ENCODE results near the gene LYZL1. TPM values are rescaled to one million over a fixed set of nuclear protein-coding genes. Genes with fewer than 3 reads are reported as not detected.

LYZL1 gene
- total and polyA plus RNA-seq, 2 of the 8 experiments (the other 6 are each of a cell fraction or from before 2014, with no cell fraction given) = not detected

DNA sequence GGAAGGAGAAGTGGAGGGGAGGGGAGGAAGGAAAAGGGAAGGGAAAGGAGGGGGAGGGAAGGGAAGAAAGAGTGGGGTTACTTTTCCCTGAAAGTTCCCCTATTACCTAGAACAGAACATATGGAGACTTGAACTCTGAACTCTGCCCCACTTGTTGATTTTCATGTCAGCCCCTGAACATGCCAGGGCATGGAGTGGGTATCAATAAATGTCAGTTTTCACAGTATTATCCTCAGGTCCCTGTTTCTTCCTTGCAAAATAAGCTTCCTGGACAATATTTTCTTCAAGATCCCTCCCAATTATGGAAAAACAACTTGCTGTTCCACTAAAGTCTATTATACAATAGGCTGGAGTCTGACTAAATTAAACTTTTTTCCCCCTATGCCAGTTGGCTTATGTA lies 46.9 kb upstream of the LYZL1 start:
- DNase-seq (ENCODE audit: low read depth in 1 of 2, low spot score in 2 of 2) (no peak), FAIRE-seq (no peak)
- no peak overlapping the region for H4K91ac ChIP-seq (replicated peaks; ENCODE audit: insufficient read length, low read length)
- H2BK12ac ChIP-seq (ENCODE audit: low read depth, low read length) = no peak overlapping the region
- H3K9me3 ChIP-seq (ENCODE audit: insufficient read depth in 2 of 2, low read depth in 1 of 2, low read length in 1 of 2) = no peaks in the 10 kb centered on the region
- H3K36me3 ChIP-seq (ENCODE audit: control insufficient read depth in 2 of 4, insufficient read depth in 4 of 4, low read length in 3 of 4) = no peaks in the 10 kb centered on the region
- H4K20me1 ChIP-seq (replicated peaks in 1 of 2; ENCODE audit: control insufficient read depth in 1 of 2, insufficient read depth in 2 of 2, low read length in 2 of 2) = no peaks in the 10 kb centered on the region
- TF ChIP-seq SIN3A (conservative IDR thresholded peaks at IDR 0.05 in 1 of 2, IDR thresholded peaks at IDR 0.05 in 1 of 2; ENCODE audit: low read depth in 1 of 2, low read length in 2 of 2) (no peak), EZH2 (IDR thresholded peaks at IDR 0.05; ENCODE audit: low read depth, low read length, severe bottlenecking) (no peak), SRF (IDR thresholded peaks at IDR 0.05; ENCODE audit: low read depth, low read length) (no peak), TAF7 (optimal IDR thresholded peaks at IDR 0.05; ENCODE audit: borderline replicate concordance, low read depth, low read length) (no peak), ZNF274 (IDR thresholded peaks at IDR 0.05; ENCODE audit: borderline replicate concordance, extremely low read depth, low read length) (no peak), BACH1 (IDR thresholded peaks at IDR 0.05; ENCODE audit: low read length) (no peak), RNF2 (IDR thresholded peaks at IDR 0.05; ENCODE audit: borderline replicate concordance, low read depth, low read length, missing control alignments, poor library complexity, severe bottlenecking) (no peak), CHD2 (IDR thresholded peaks at IDR 0.05; ENCODE audit: low read length) (no peak), CBX8 (IDR thresholded peaks at IDR 0.05; ENCODE audit: borderline replicate concordance, low read depth, low read length) (no peak)
- no peak overlapping the region for H3K4me3 ChIP-seq (ENCODE audit: extremely low read depth in 1 of 4, insufficient read depth in 2 of 4, low read depth in 3 of 4, low read length in 4 of 4)
- H3K56ac ChIP-seq (replicated peaks; ENCODE audit: insufficient read length, low read depth, low read length) = no peak overlapping the region
- no peak overlapping the region; the same call in 1 of the 2 replicates for H2BK5ac ChIP-seq (ENCODE audit: low read depth, low read length)
- no peak overlapping the region for H2BK20ac ChIP-seq (ENCODE audit: low read length)
- POLR2A ChIA-PET (ENCODE audit: partially characterized antibody) = no interaction called here
- H2BK120ac ChIP-seq (replicated peaks; ENCODE audit: low read depth, low read length) = no peak overlapping the region
- no peak overlapping the region for H3K9ac ChIP-seq (replicated peaks in 1 of 4; ENCODE audit: extremely low read depth in 1 of 4, low read depth in 3 of 4, low read length in 3 of 4)
- H3K79me2 ChIP-seq (ENCODE audit: control insufficient read depth in 1 of 2, insufficient read depth in 2 of 2, low read length in 2 of 2) = no peaks in the 10 kb centered on the region
- H3K23ac ChIP-seq (ENCODE audit: insufficient read length) = no peak overlapping the region
- CTCF ChIA-PET (ENCODE audit: partially characterized antibody) = interaction anchor here (1.1 to 7.3 kb wide), 3 partner anchors 13 to 38 kb away, joined by 3 to 94 read pairs (median 3); no protein-coding TSS in a partner anchor
- H3K4me1 ChIP-seq (replicated peaks in 1 of 4; ENCODE audit: control insufficient read depth in 3 of 4, insufficient read depth in 4 of 4, low read length in 3 of 4) = no peaks in the 10 kb centered on the region
- H3K18ac ChIP-seq (ENCODE audit: extremely low read depth, low read length) = no peak overlapping the region
- no peak overlapping the region for H3K4ac ChIP-seq (replicated peaks; ENCODE audit: insufficient read length, low read depth, low read length)
- H3K27me3 ChIP-seq (replicated peaks in 1 of 4; ENCODE audit: control insufficient read depth in 3 of 4, extremely low read depth in 1 of 4, insufficient read depth in 3 of 4, low read length in 3 of 4) = no peaks in the 10 kb centered on the region
- no peak overlapping the region for H4K5ac ChIP-seq (ENCODE audit: insufficient read length, low read depth, low read length)
- H3K4me2 ChIP-seq (ENCODE audit: insufficient read depth in 1 of 2, low read depth in 2 of 2, low read length in 2 of 2) = no peak overlapping the region
- no peak overlapping the region for H2AK5ac ChIP-seq (ENCODE audit: low read depth, low read length)
- no peak overlapping the region for H2BK15ac ChIP-seq (ENCODE audit: low read length)
- H4K8ac ChIP-seq (ENCODE audit: extremely low read depth, insufficient read depth, low read length) = no peak overlapping the region
- H3K14ac ChIP-seq (ENCODE audit: insufficient read length) = no peak overlapping the region
- no peaks in the 10 kb centered on the region for H3K79me1 ChIP-seq (ENCODE audit: low read depth, low read length)
- no peak overlapping the region for H2AFZ ChIP-seq (ENCODE audit: low read length)
- no peaks in the 10 kb centered on the region for H3K23me2 ChIP-seq (ENCODE audit: low read depth, low read length)
- no peak overlapping the region for H3K27ac ChIP-seq (ENCODE audit: low read depth, low read length)

All from H1 (cell line).